GM08714 (cell line): Measurements from ENCODE around the gene ZNF777.

Experiments
- H3K4me3 ChIP-seq: fragments of 200-500 bp; sonication (Bioruptor generic); 2 replicates; pipeline ENCODE4 v1.5.1; 2014; ENCODE audit warnings: mild to moderate bottlenecking, low read length, inconsistent platforms
- ZNF274 ChIP-seq: IDR thresholded peaks from 2 replicates; pipeline ENCODE4 v1.6.1; 2012; ENCODE audit warnings: mild to moderate bottlenecking, low read depth, low read length

ZNF777 gene

DNA sequence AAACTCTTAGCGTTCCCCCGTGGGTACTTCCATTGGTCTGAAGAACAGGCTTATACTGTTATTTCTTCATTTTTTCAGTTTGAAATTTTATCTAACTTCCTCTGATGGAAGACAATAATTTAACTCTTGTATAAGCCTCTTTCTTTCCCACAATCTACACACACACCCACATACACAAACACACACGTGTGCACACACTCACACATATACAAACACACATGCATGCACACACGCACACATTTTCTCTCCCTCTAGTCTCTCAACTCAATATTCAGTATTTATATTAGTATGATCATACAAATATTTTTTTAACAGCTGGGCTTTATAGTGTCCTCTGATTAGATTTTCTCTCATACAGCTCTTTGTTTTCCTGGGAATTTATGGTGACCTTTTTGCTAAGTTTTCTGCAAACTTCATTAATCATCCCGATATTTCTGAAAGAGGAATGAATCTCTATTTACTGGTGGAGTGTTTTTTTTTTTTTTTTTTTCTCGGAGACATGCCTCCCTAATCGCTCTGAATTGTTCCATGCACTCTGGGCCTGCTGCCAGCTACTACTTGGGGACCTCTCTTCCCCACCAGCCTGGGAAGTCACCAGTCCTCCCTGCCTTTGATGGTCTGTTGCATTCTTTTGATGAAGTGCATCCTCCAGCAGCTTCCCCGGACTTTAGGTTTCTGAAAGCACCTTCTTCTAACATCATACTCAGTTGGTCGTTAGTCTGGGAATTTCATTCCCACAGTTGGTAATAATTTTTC, 75.5 kb downstream of the ZNF777 start:
- no peak overlapping the region for H3K4me3 ChIP-seq
- no peak for TF ChIP-seq ZNF274
